Neural cell (in vitro differentiated cells): ENCODE results near the gene TSPAN32. TPM values are rescaled to one million over a fixed set of nuclear protein-coding genes. Genes with fewer than 3 reads are reported as not detected.

Experiments
- H2AFZ ChIP-seq: fragments of 200-600, 300-800 bp; sonication (generic), shearing (Covaris generic); 2 replicates; pipeline ENCODE4 v1.6.0; 2014; ENCODE audit warnings: low read depth, mild to moderate bottlenecking, antibody characterized with exemption, low read length, moderate library complexity
- H3F3A ChIP-seq: fragments of 200-600 bp; shearing (Covaris generic); 2 replicates; pipeline ENCODE4 v1.6.1; 2016; ENCODE audit warnings: mild to moderate bottlenecking, moderate library complexity, mixed read lengths, antibody characterized with exemption, low read length; ENCODE audit not compliant: insufficient read depth, poor library complexity, severe bottlenecking
- H3K27ac ChIP-seq: fragments of 200-600, 300-800 bp; sonication (generic), shearing (Covaris generic); 2 replicates; pipeline ENCODE4 v1.5.1; 2014; ENCODE audit warnings: mild to moderate bottlenecking, low read length, moderate library complexity
- H3K27me3 ChIP-seq: fragments of 300-800, 200-600 bp; sonication (generic), shearing (Covaris generic); 2 replicates; pipeline ENCODE4 v1.6.0; 2014; ENCODE audit warnings: mild to moderate bottlenecking, low read depth, low read length, moderate library complexity; ENCODE audit not compliant: insufficient read depth
- H3K36me3 ChIP-seq: fragments of 300-800, 200-600 bp; sonication (generic), shearing (Covaris generic); 2 replicates; pipeline ENCODE4 v1.5.1; 2014; ENCODE audit warnings: mild to moderate bottlenecking, antibody characterized with exemption, low read length, moderate library complexity; ENCODE audit not compliant: insufficient read depth
- H3K4me2 ChIP-seq: fragments of 300-800, 200-600 bp; sonication (generic), shearing (Covaris generic); 2 replicates; pipeline ENCODE4 v1.6.0; 2014; ENCODE audit warnings: mild to moderate bottlenecking, low read length
- H3K4me3 ChIP-seq: fragments of 300-800, 200-600 bp; sonication (generic), shearing (Covaris generic); 2 replicates; pipeline ENCODE4 v1.5.1; 2014; ENCODE audit warnings: mild to moderate bottlenecking, low read length, moderate library complexity
- H3K79me2 ChIP-seq: fragments of 200-600 bp; shearing (Covaris generic); replicated peaks from 2 replicates; pipeline ENCODE4 v1.6.0; 2014; ENCODE audit warnings: mild to moderate bottlenecking, low read length, moderate library complexity; ENCODE audit not compliant: insufficient read depth
- H3K9ac ChIP-seq: fragments of 300-800, 200-600 bp; sonication (generic), shearing (Covaris generic); 2 replicates; pipeline ENCODE4 v1.6.1; 2016; ENCODE audit warnings: mild to moderate bottlenecking, low read length, mixed read lengths
- H3K9me2 ChIP-seq: fragments of 200-600 bp; shearing (Covaris generic); 2 replicates; pipeline ENCODE4 v1.6.1; 2016; ENCODE audit warnings: mild to moderate bottlenecking, low read length, mixed read lengths; ENCODE audit not compliant: insufficient read depth
- H3K9me3 ChIP-seq: fragments of 200-600, 300-800 bp; sonication (generic), shearing (Covaris generic); 2 replicates; pipeline ENCODE4 v1.6.1; 2016; ENCODE audit warnings: mild to moderate bottlenecking, mixed run types, low read length, moderate library complexity, mixed read lengths
- H4K20me1 ChIP-seq: fragments of 200-600 bp; shearing (Covaris generic); 2 replicates; pipeline ENCODE4 v1.6.1; 2016; ENCODE audit warnings: mild to moderate bottlenecking, mixed run types; ENCODE audit not compliant: insufficient read depth
- CTCF ChIP-seq: fragments of 450-650 bp; IDR thresholded peaks from 2 replicates; pipeline ENCODE4 v1.5.1; 2014; ENCODE audit warnings: antibody characterized with exemption, mild to moderate bottlenecking, moderate library complexity; ENCODE audit not compliant: poor library complexity, severe bottlenecking
- EP300 ChIP-seq: fragments of 450-650 bp; conservative IDR thresholded peaks from 2 replicates; pipeline ENCODE4 v1.6.1; 2014; ENCODE audit warnings: antibody characterized with exemption, mild to moderate bottlenecking, moderate library complexity; ENCODE audit not compliant: poor library complexity, severe bottlenecking
- EZH2 ChIP-seq: fragments of 200-600, 300-800 bp; shearing (Covaris generic), sonication (generic); IDR thresholded peaks from 2 replicates; pipeline ENCODE4 v1.6.1; 2014; ENCODE audit warnings: antibody characterized with exemption, low read length, borderline replicate concordance, mild to moderate bottlenecking; ENCODE audit not compliant: insufficient read depth, poor library complexity, severe bottlenecking
- MXI1 ChIP-seq: fragments of 450-650 bp; conservative IDR thresholded peaks from 2 replicates; pipeline ENCODE4 v1.6.1; 2014; ENCODE audit warnings: antibody characterized with exemption, mild to moderate bottlenecking; ENCODE audit not compliant: poor library complexity, severe bottlenecking
- POLR2AphosphoS5 ChIP-seq: IDR thresholded peaks from 2 replicates; pipeline ENCODE4 v1.6.1; 2012
- RAD21 ChIP-seq: fragments of 450-650 bp; conservative IDR thresholded peaks from 2 replicates; pipeline ENCODE4 v1.6.1; 2014; ENCODE audit warnings: antibody characterized with exemption, mild to moderate bottlenecking, moderate library complexity
- REST ChIP-seq: IDR thresholded peaks from 2 replicates; pipeline ENCODE4 v1.6.1; 2012; ENCODE audit warnings: borderline replicate concordance
- SMC3 ChIP-seq: fragments of 450-650 bp; conservative IDR thresholded peaks from 2 replicates; pipeline ENCODE4 v1.6.1; 2014; ENCODE audit warnings: antibody characterized with exemption, mild to moderate bottlenecking, moderate library complexity; ENCODE audit not compliant: poor library complexity
- TAF1 ChIP-seq: IDR thresholded peaks from 2 replicates; pipeline ENCODE4 v1.6.1; 2012; ENCODE audit warnings: low read depth
- polyA plus RNA-seq: library from polyadenylated mRNA; depleted of rRNA; stranded (reverse); fragments of >200 nt; gene quantifications from 2 replicates; pipeline ENCODE4 v1.2.3, GENCODE V29; 2014

Gene TSPAN32
- polyA plus RNA-seq, 1 donor from 2014 or later: not detected

GRCh38 chr11:2298131-2298794 is 3.5 kb upstream of the TSPAN32 start:
- H4K20me1 ChIP-seq: no peaks in the 10 kb centered on the region
- H3K9me3 ChIP-seq: no peaks in the 10 kb centered on the region
- H3K27ac ChIP-seq: no peak overlapping the region
- H3K9ac ChIP-seq: no peak overlapping the region
- no peaks in the 10 kb centered on the region for H3K79me2 ChIP-seq
- no peaks in the 10 kb centered on the region for H3K36me3 ChIP-seq
- no peaks in the 10 kb centered on the region for H3F3A ChIP-seq
- no peaks in the 10 kb centered on the region for H3K27me3 ChIP-seq
- no peaks in the 10 kb centered on the region for H3K9me2 ChIP-seq
- TF ChIP-seq TAF1 (no peak), RAD21 (no peak), SMC3 (no peak)
- no peak overlapping the region for H3K4me2 ChIP-seq
- H2AFZ ChIP-seq: no peak overlapping the region
- H3K4me3 ChIP-seq: no peak overlapping the region

- Histone ChIP-seq H3F3A (no peaks in the 10 kb centered on the region), H3K36me3 (no peaks in the 10 kb centered on the region), H3K79me2 (no peaks in the 10 kb centered on the region), H3K27ac (no peak overlapping the region), H3K4me3 (no peak overlapping the region), H3K27me3 (no peaks in the 10 kb centered on the region), H4K20me1 (no peaks in the 10 kb centered on the region), H2AFZ (no peak overlapping the region), H3K9me2 (no peaks in the 10 kb centered on the region), H3K4me2 (no peak overlapping the region), H3K9me3 (no peaks in the 10 kb centered on the region), H3K9ac (no peak overlapping the region)
- TF ChIP-seq REST: no peak
- TF ChIP-seq CTCF: no peak
- no peak for TF ChIP-seq EZH2
- no peak for TF ChIP-seq POLR2AphosphoS5
- no peak for TF ChIP-seq RAD21
- no peak for TF ChIP-seq EP300
- no peak for TF ChIP-seq SMC3
- no peak for TF ChIP-seq MXI1
- TF ChIP-seq TAF1: no peak
These were observed 2.7 kb upstream of the TSPAN32 start for GRCh38 chr11:2298795-2299761.
